SK-N-SH (cell line): ENCODE measurements around the gene HAAO. TPM values are rescaled to one million over a fixed set of nuclear protein-coding genes. Genes with fewer than 3 reads are reported as not detected.

Experiments used
- CTCF ChIA-PET: fragments of 300-600, 350-600 bp; formaldehyde crosslinking; extraction: SDS; loops from one replicate; lab custom pipeline; 2021; lab: Yijun Ruan, JAX
- POLR2A ChIA-PET: fragments of 350-600 bp; sonication (Branson Sonifier 250); formaldehyde crosslinking; extraction: SDS; loops from one replicate; lab custom pipeline; 2020; ENCODE audit warnings: antibody characterized with exemption, inconsistent platforms; lab: Yijun Ruan, JAX
- DNase-seq: peaks from one replicate; pipeline ENCODE4 v3.0.0; 2012
- H2AFZ ChIP-seq: fragments of 200-600 bp; sonication (generic); 2 replicates; pipeline ENCODE4 v1.8.1; 2016; ENCODE audit warnings: antibody characterized with exemption, mild to moderate bottlenecking, low read depth
- H3F3A ChIP-seq: fragments of 200-600 bp; sonication (generic); replicated peaks from 2 replicates; pipeline ENCODE3; 2016; ENCODE audit warnings: antibody characterized with exemption, mild to moderate bottlenecking; ENCODE audit not compliant: insufficient read depth
- H3K27ac ChIP-seq, 2 experiments: fragments of 200-500 bp in 1 of 2; fragments of 200-600 bp in 1 of 2; sonication (Bioruptor generic) in 1 of 2; sonication (generic), shearing (Covaris generic) in 1 of 2; 2 replicates each; pipeline versions ENCODE4 v1.5.1 to v1.6.1; 2014 to 2016; ENCODE audit warnings: low read depth in 2 of 2, inconsistent platforms in 1 of 2, low read length in 1 of 2, mild to moderate bottlenecking in 1 of 2, mixed read lengths in 1 of 2
- H3K27me3 ChIP-seq: fragments of 200-600 bp; sonication (generic), shearing (Covaris generic); 2 replicates; pipeline ENCODE4 v1.6.1; 2016; ENCODE audit warnings: mixed run types; ENCODE audit not compliant: insufficient read depth
- H3K36me3 ChIP-seq, 2 experiments: fragments of 200-500 bp in 1 of 2; fragments of 200-600 bp in 1 of 2; sonication (Bioruptor generic) in 1 of 2; sonication (generic) in 1 of 2; replicated peaks in 1 of 2; 2 replicates each; pipeline versions ENCODE3 to v1.5.1; 2014 to 2016; ENCODE audit warnings: low read length in 1 of 2, mild to moderate bottlenecking in 1 of 2; ENCODE audit not compliant: insufficient read depth in 2 of 2, control insufficient read depth in 1 of 2
- H3K4me1 ChIP-seq, 2 experiments: fragments of 200-500 bp in 1 of 2; fragments of 200-600 bp in 1 of 2; sonication (Bioruptor generic) in 1 of 2; sonication (generic), shearing (Covaris generic) in 1 of 2; 2 replicates each; pipeline versions ENCODE4 v1.5.1 to v1.6.1; 2014 to 2016; ENCODE audit warnings: low read depth in 1 of 2, low read length in 1 of 2, mixed run types in 1 of 2; ENCODE audit not compliant: insufficient read depth in 2 of 2, control insufficient read depth in 1 of 2
- H3K4me2 ChIP-seq: fragments of 200-600 bp; sonication (generic), shearing (Covaris generic); 2 replicates; pipeline ENCODE4 v1.6.1; 2017; ENCODE audit warnings: mixed run types
- H3K4me3 ChIP-seq, 2 experiments: fragments of 200-500 bp in 1 of 2; fragments of 200-600 bp in 1 of 2; sonication (Bioruptor generic) in 1 of 2; sonication (generic), shearing (Covaris generic) in 1 of 2; 2 replicates each; pipeline versions ENCODE4 v1.5.1 to v1.8.1; 2014 to 2016; ENCODE audit warnings: low read depth in 2 of 2, inconsistent platforms in 1 of 2, low read length in 1 of 2, mild to moderate bottlenecking in 1 of 2, mixed read lengths in 1 of 2, moderate library complexity in 1 of 2
- H3K79me2 ChIP-seq: fragments of 200-600 bp; sonication (generic); 2 replicates; pipeline ENCODE4 v1.8.1; 2017; ENCODE audit warnings: mild to moderate bottlenecking; ENCODE audit not compliant: insufficient read depth
- H3K9ac ChIP-seq: fragments of 200-600 bp; sonication (generic); 2 replicates; pipeline ENCODE4 v1.6.1; 2017; ENCODE audit warnings: mixed run types
- H3K9me2 ChIP-seq: fragments of 200-600 bp; sonication (generic); 2 replicates; pipeline ENCODE4 v1.6.1; 2017; ENCODE audit warnings: mixed run types
- H3K9me3 ChIP-seq: fragments of 200-600 bp; sonication (generic); 2 replicates; pipeline ENCODE4 v1.6.1; 2017; ENCODE audit warnings: mixed run types, mild to moderate bottlenecking, moderate library complexity
- H4K20me1 ChIP-seq: fragments of 200-600 bp; sonication (generic); 2 replicates; pipeline ENCODE4 v1.6.1; 2017; ENCODE audit warnings: mild to moderate bottlenecking, mixed run types; ENCODE audit not compliant: insufficient read depth
- EP300 ChIP-seq, 2 experiments: IDR thresholded peaks; 2 replicates each; pipeline versions ENCODE4 v1.4.0 to v1.6.1; 2012; ENCODE audit warnings: borderline replicate concordance in 1 of 2, low read depth in 1 of 2, low read length in 1 of 2
- FOXJ3 ChIP-seq: sonication (generic); formaldehyde crosslinking; IDR thresholded peaks from 2 replicates; pipeline ENCODE4 v1.5.1; 2020; ENCODE audit warnings: mild to moderate bottlenecking, missing genetic modification reagents
- GABPA ChIP-seq: IDR thresholded peaks from 2 replicates; pipeline ENCODE4 v1.4.0; 2012; ENCODE audit warnings: low read depth, mild to moderate bottlenecking
- GATA2 ChIP-seq: sonication (generic); formaldehyde crosslinking; IDR thresholded peaks from 2 replicates; pipeline ENCODE4 v1.5.0; 2020; ENCODE audit warnings: mild to moderate bottlenecking, missing genetic modification reagents
- JUND ChIP-seq: IDR thresholded peaks from 2 replicates; pipeline ENCODE4 v1.4.0; 2012
- NRF1 ChIP-seq: IDR thresholded peaks from 2 replicates; pipeline ENCODE4 v1.6.1; 2012; ENCODE audit warnings: low read depth, mild to moderate bottlenecking, low read length
- RAD21 ChIP-seq: IDR thresholded peaks from 2 replicates; pipeline ENCODE4 v1.6.1; 2012; ENCODE audit warnings: mild to moderate bottlenecking, low read length
- RFX5 ChIP-seq: IDR thresholded peaks from 2 replicates; pipeline ENCODE4 v1.6.1; 2012; ENCODE audit warnings: mild to moderate bottlenecking, improper control_type of control experiment, low read length
- RXRA ChIP-seq: IDR thresholded peaks from 2 replicates; pipeline ENCODE4 v1.4.0; 2012; ENCODE audit warnings: low read depth, mild to moderate bottlenecking, borderline replicate concordance
- SIN3A ChIP-seq: IDR thresholded peaks from 2 replicates; pipeline ENCODE4 v1.6.1; 2012; ENCODE audit warnings: low read depth, mild to moderate bottlenecking, low read length, moderate library complexity, borderline replicate concordance
- SMC3 ChIP-seq: IDR thresholded peaks from 2 replicates; pipeline ENCODE4 v1.6.1; 2012; ENCODE audit warnings: low read depth, low read length, improper control_type of control experiment
- TEAD4 ChIP-seq: IDR thresholded peaks from 2 replicates; pipeline ENCODE4 v1.4.0; 2012; ENCODE audit warnings: mild to moderate bottlenecking, borderline replicate concordance; ENCODE audit not compliant: insufficient read depth
- YY1 ChIP-seq: IDR thresholded peaks from 2 replicates; pipeline ENCODE4 v1.4.0; 2012; ENCODE audit warnings: low read depth, mild to moderate bottlenecking
- WGBS: methylation state at CpG from one replicate; pipeline ENCODE4 v1.1.6; 2017; ENCODE audit warnings: low lambda C conversion rate; 5-methylcytosine and 5-hydroxymethylcytosine counted together
- polyA plus RNA-seq, 3 experiments: library from polyadenylated mRNA; depleted of rRNA; stranded (reverse); fragments of >200 nt; gene quantifications; 2 replicates each; pipeline ENCODE4 v1.2.3, GENCODE V29; 2012
- TF ChIP-seq, protein P1 (sequence below): IDR thresholded peaks from 2 replicates; pipeline ENCODE4; 2012
- TF ChIP-seq, protein P2 (sequence below): fragments of 150-350 bp; IDR thresholded peaks from 2 replicates; pipeline ENCODE4 v1.6.1; 2017; ENCODE audit warnings: antibody characterized with exemption, low read length, low read depth, borderline replicate concordance
- TF ChIP-seq, protein P3 (sequence below): IDR thresholded peaks from 2 replicates; pipeline ENCODE4 v1.4.0; 2012; ENCODE audit warnings: low read depth
- TF ChIP-seq, protein P4 (sequence below): fragments of 150-350 bp; IDR thresholded peaks from 2 replicates; pipeline ENCODE4 v1.6.1; 2016; ENCODE audit warnings: mild to moderate bottlenecking, low read depth, low read length
- TF ChIP-seq, protein P5 (sequence below): fragments of 200-600 bp; sonication (generic); IDR thresholded peaks from 2 replicates; pipeline ENCODE4 v1.6.1; 2017; ENCODE audit warnings: antibody characterized with exemption, mild to moderate bottlenecking, moderate library complexity

The HAAO gene
- polyA plus RNA-seq, 1 of the 3 experiments (the other 2 are of a cell fraction), result not detected

DNA sequence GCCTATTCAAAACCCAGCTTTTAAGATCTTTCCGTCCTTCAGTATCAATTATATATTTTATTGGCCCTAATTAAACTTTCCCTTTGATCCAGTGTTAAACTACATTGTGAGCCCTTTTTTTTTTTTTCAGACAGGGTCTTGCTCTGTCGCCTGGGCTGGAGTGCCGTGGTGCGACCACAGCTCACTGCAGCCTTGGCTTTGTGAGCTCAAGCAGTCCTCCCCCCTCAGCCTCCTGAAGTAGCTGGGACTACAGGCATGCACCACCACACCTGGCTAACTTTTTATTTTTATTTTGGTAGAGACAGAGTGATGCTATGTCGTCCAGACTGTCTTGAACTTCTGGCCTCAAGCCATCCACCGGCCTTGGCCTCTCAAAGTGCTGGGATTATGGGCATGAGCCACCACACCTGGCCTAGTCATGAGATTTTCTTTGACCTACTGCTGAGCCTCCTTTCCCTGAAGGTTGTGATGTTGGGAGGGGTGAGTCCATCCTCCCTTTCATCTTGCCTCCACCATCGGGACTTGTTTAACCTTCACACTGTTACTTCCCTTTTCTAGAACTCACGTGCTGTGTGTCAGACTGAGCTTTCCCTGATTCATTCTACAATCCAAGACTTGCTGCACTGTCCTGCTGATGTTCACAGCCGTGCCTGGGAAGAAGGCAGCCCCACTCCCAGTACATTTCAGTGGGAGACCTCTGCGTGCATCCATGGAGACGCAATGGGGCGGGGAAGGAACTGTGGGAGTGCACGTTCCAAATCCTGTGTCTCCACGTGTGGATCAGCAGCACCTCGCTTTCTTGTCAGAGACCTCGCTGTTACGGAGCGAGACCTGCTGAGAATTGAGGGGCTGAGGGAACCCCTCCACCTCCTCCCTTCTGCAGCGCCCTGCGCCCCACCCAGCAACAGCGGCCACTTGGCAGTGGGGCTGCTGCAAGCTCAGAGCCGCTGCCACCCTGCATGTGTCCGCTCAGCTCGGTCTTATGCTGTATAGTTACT lies 39.3 kb downstream of the HAAO start:
- CTCF ChIA-PET, result interaction anchor here (0.9 to 6.2 kb wide), 6 partner anchors 11 to 90 kb away, joined by 3 to 34 read pairs (median 3); partner anchors contain the start of gene OXER1
- H3K9me2 ChIP-seq, result no peaks in the 10 kb centered on the region
- H3K36me3 ChIP-seq, result no peaks in the 10 kb centered on the region
- H3F3A ChIP-seq, result no peaks in the 10 kb centered on the region
- TF ChIP-seq FOXJ3 (CRISPR knock-in tag) (no peak), RXRA (no peak), TEAD4 (no peak), RFX5 (no peak)
- TF ChIP-seq, protein P1, sequence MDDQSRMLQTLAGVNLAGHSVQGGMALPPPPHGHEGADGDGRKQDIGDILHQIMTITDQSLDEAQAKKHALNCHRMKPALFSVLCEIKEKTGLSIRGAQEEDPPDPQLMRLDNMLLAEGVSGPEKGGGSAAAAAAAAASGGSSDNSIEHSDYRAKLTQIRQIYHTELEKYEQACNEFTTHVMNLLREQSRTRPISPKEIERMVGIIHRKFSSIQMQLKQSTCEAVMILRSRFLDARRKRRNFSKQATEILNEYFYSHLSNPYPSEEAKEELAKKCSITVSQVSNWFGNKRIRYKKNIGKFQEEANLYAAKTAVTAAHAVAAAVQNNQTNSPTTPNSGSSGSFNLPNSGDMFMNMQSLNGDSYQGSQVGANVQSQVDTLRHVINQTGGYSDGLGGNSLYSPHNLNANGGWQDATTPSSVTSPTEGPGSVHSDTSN, result no peak
- TF ChIP-seq, protein P2, sequence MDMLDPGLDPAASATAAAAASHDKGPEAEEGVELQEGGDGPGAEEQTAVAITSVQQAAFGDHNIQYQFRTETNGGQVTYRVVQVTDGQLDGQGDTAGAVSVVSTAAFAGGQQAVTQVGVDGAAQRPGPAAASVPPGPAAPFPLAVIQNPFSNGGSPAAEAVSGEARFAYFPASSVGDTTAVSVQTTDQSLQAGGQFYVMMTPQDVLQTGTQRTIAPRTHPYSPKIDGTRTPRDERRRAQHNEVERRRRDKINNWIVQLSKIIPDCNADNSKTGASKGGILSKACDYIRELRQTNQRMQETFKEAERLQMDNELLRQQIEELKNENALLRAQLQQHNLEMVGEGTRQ, result no peak
- TF ChIP-seq, protein P3, sequence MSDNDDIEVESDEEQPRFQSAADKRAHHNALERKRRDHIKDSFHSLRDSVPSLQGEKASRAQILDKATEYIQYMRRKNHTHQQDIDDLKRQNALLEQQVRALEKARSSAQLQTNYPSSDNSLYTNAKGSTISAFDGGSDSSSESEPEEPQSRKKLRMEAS, result no peak
- TF ChIP-seq, protein P4, sequence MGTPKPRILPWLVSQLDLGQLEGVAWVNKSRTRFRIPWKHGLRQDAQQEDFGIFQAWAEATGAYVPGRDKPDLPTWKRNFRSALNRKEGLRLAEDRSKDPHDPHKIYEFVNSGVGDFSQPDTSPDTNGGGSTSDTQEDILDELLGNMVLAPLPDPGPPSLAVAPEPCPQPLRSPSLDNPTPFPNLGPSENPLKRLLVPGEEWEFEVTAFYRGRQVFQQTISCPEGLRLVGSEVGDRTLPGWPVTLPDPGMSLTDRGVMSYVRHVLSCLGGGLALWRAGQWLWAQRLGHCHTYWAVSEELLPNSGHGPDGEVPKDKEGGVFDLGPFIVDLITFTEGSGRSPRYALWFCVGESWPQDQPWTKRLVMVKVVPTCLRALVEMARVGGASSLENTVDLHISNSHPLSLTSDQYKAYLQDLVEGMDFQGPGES, result no peak
- TF ChIP-seq, all 33 proteins: peak for 0
- Histone ChIP-seq H3K4me1 (peaks cover 0 to 38% of the 10 kb centered on the region in 2 experiments; a peak in 1 of 4 replicates), H3K9me3 (no peaks in the 10 kb centered on the region), H3K27ac (no peak overlapping the region; a peak in 1 of 4 replicates), H4K20me1 (no peaks in the 10 kb centered on the region), H3K79me2 (no peaks in the 10 kb centered on the region), H2AFZ (no peak overlapping the region), H3K4me3 (no peak overlapping the region), H3K9ac (no peak overlapping the region), H3K27me3 (no peaks in the 10 kb centered on the region), H3K4me2 (no peak overlapping the region)
- POLR2A ChIA-PET, result interaction anchor here (2.5 kb wide), 1 partner anchor 57 kb away, joined by 7 read pairs; no protein-coding TSS in a partner anchor
- no peak for DNase-seq
- WGBS, result 96% methylated on average over 24 of the region's 24 CpGs

DNA sequence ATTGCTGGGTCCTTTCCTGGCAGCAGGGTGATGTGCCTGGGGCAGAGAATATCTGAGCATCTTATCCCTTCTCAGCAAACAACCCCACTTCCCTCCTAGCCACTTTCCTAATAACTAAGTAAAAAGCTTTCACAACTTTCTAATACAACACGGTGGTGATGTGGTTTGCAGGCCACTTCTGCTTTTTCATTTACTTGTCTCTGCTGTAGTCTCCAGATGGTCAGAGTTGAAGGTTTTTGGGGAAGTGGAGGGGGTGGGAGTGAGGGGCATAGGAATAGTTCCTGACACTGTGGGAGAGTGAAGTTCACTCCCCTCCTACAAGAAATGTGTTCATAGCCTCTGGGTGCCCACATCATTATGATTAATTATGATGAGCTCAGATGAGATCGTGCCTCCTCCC lies 40.1 kb downstream of the HAAO start:
- Histone ChIP-seq H2AFZ (no peak overlapping the region), H3K4me2 (no peak overlapping the region), H3K27ac (no peak overlapping the region), H3K27me3 (no peaks in the 10 kb centered on the region), H3K4me1 (peaks cover 0 to 38% of the 10 kb centered on the region in 2 experiments; a peak in 1 of 4 replicates), H3K36me3 (no peaks in the 10 kb centered on the region), H3K9me3 (no peaks in the 10 kb centered on the region), H3K9me2 (no peaks in the 10 kb centered on the region), H3K4me3 (no peak overlapping the region), H3F3A (no peaks in the 10 kb centered on the region), H3K9ac (no peak overlapping the region), H4K20me1 (no peaks in the 10 kb centered on the region), H3K79me2 (no peaks in the 10 kb centered on the region)
- POLR2A ChIA-PET, result interaction anchor here (0.6 kb wide), 1 partner anchor 499 kb away, joined by 3 read pairs; no protein-coding TSS in a partner anchor
- no peak for DNase-seq
- 73% methylated on average over 2 of the region's 2 CpGs for WGBS
- CTCF ChIA-PET, result interaction anchor here (0.9 to 6.2 kb wide), 4 partner anchors 10 to 89 kb away, joined by 3 to 34 read pairs (median 10); no protein-coding TSS in a partner anchor
- TF ChIP-seq SMC3, result no peak
- TF ChIP-seq, protein P2, result no peak
- TF ChIP-seq GABPA, result no peak
- TF ChIP-seq EP300 (IDR thresholded peaks at IDR 0.05; ENCODE audit: borderline replicate concordance in 1 of 2, low read depth in 1 of 2, low read length in 1 of 2), result no peak
- no peak for TF ChIP-seq JUND
- no peak for TF ChIP-seq RXRA
- TF ChIP-seq YY1, result no peak
- TF ChIP-seq, protein P5, sequence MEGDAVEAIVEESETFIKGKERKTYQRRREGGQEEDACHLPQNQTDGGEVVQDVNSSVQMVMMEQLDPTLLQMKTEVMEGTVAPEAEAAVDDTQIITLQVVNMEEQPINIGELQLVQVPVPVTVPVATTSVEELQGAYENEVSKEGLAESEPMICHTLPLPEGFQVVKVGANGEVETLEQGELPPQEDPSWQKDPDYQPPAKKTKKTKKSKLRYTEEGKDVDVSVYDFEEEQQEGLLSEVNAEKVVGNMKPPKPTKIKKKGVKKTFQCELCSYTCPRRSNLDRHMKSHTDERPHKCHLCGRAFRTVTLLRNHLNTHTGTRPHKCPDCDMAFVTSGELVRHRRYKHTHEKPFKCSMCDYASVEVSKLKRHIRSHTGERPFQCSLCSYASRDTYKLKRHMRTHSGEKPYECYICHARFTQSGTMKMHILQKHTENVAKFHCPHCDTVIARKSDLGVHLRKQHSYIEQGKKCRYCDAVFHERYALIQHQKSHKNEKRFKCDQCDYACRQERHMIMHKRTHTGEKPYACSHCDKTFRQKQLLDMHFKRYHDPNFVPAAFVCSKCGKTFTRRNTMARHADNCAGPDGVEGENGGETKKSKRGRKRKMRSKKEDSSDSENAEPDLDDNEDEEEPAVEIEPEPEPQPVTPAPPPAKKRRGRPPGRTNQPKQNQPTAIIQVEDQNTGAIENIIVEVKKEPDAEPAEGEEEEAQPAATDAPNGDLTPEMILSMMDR, result no peak
- TF ChIP-seq RAD21, result no peak
- no peak for TF ChIP-seq SIN3A
- TF ChIP-seq GATA2 (CRISPR knock-in tag), result no peak
- TF ChIP-seq NRF1, result no peak
- no peak for TF ChIP-seq RFX5
